ENCODE results near the gene IFNAR1.
"Not testable (repeated sequence)": the region's sequence is repeated elsewhere in the genome, so short reads cannot be mapped to it uniquely, and the experiment has no call there.

Gene IFNAR1

DNA sequence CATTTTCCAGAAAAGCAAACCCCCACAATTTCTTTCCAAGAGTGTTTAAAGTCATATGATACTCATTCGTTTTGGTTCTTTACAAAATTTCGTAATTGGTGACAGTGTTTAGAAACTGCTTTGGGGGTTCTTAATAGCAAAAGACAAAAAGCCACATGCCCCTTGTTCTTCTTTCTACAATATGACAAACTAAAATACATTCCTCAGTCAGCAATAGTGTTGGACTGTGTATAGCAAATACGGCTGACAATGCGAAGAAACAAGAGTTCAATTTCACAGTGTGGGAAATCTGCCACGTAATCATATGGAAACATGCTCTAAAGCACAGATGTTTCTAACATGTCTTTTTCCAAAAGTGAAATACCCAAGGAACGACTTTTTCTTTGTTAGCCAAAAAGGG is 7.6 kb upstream of the IFNAR1 start:
- H3K27me3 ChIP-seq (ENCODE audit: insufficient read depth, poor library complexity, severe bottlenecking): no peaks in the 10 kb centered on the region
- H3K4me3 ChIP-seq (replicated peaks; ENCODE audit: insufficient read depth, low read length): no peak overlapping the region
- TF ChIP-seq GABPA (IDR thresholded peaks at IDR 0.05; ENCODE audit: low read depth): no peak
- no peak for TF ChIP-seq POLR2AphosphoS5 (IDR thresholded peaks at IDR 0.05; ENCODE audit: low read depth)
- no peak for TF ChIP-seq SPI1 (IDR thresholded peaks at IDR 0.05; ENCODE audit: borderline replicate concordance, low read depth)
- TF ChIP-seq CTCF (IDR thresholded peaks at IDR 0.05; ENCODE audit: insufficient read depth, low read length): no peak
- TF ChIP-seq REST (IDR thresholded peaks at IDR 0.05; ENCODE audit: insufficient replicate concordance, low read depth): no peak
- H3K27ac ChIP-seq (replicated peaks): no peak overlapping the region
- DNase-seq (ENCODE audit: low read depth in 1 of 2, low spot score in 1 of 2): no peak

DNA sequence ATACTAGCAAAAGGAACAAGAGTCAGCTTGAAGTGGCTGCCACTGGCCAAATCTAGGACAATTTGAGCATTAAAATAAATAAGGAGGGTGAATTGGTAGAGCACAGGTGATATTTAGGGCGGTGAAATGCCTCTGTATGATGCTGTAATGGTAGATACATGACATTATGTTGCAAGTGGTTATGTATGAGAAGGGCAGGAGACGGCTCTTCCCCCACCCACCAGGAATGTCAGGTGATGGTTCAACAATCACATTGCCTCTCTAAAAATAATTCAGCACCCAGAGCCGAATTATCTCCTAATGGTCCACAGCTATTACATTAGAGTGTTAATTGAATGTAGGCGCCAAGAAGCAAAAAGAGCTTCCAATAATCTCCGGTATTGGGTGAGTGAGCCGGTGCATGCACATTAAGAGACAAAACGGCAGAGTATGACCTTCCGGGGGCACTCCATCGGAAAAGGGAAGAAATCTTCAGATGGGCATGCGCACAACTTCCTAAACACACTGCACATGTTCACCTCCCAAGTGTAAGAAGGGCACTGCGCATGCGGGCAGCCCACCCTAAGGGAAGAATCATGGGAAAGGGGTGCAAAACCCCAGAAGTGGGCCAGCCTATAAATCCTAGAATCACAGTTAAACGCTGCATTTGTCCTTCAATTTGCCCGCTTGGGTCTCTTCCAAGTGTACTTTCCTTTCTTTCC is 6.8 kb upstream of the IFNAR1 start:
- no peak for TF ChIP-seq GABPA (IDR thresholded peaks at IDR 0.05; ENCODE audit: low read depth)
- TF ChIP-seq CTCF (IDR thresholded peaks at IDR 0.05; ENCODE audit: insufficient read depth, low read length): no peak
- no peak for TF ChIP-seq SPI1 (IDR thresholded peaks at IDR 0.05; ENCODE audit: borderline replicate concordance, low read depth)
- no peak for TF ChIP-seq REST (IDR thresholded peaks at IDR 0.05; ENCODE audit: insufficient replicate concordance, low read depth)
- no peak for TF ChIP-seq POLR2AphosphoS5 (IDR thresholded peaks at IDR 0.05; ENCODE audit: low read depth)
- no peak overlapping the region for H3K27ac ChIP-seq (replicated peaks)

DNA sequence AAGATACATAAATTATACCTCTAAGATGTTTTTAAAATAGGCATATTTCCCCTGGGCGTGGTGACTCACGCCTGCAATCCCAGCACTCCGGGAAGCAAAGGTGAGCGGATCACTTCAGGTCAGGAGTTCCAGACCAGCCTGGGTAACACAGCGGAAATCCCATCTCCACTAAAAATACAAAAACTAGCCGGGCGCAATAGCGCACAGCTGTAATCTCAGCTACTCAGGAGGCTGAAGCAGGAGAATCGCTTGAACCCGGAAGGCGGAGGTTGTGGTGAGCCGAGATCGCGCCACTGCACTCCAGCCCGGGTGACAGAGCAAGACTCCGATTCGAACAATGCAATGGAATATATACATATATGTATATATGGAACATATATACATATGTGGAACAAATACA is 3.8 kb upstream of the IFNAR1 start:
- H3K27ac ChIP-seq (replicated peaks); DNase-seq (ENCODE audit: low read depth in 1 of 2, low spot score in 1 of 2); H3K4me3 ChIP-seq (replicated peaks; ENCODE audit: insufficient read depth, low read length); H3K27me3 ChIP-seq (ENCODE audit: insufficient read depth, poor library complexity, severe bottlenecking): not testable (repeated sequence)

More for the DNA sequence above, 6.8 kb upstream of the IFNAR1 start:
- DNase-seq (ENCODE audit: low read depth in 1 of 2, low spot score in 1 of 2): no peak
- no peak overlapping the region for H3K4me3 ChIP-seq (replicated peaks; ENCODE audit: insufficient read depth, low read length)
- no peaks in the 10 kb centered on the region for H3K27me3 ChIP-seq (ENCODE audit: insufficient read depth, poor library complexity, severe bottlenecking)

DNA sequence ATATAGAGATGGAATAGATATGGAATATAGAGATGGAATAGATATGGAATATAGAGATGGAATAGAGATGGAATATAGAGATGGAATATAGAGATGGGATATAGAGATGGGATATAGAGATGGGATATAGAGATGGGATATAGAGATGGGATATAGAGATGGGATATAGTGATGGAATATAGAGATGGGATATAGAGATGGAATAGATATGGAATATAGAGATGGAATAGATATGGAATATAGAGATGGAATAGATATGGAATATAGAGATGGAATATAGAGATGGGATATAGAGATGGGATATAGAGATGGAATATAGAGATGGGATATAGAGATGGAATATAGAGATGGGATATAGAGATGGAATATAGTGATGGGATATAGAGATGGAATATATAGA is 1.2 kb upstream of the IFNAR1 start:
- DNase-seq (ENCODE audit: low read depth in 1 of 2, low spot score in 1 of 2); H3K27ac ChIP-seq (replicated peaks); H3K27me3 ChIP-seq (ENCODE audit: insufficient read depth, poor library complexity, severe bottlenecking): not testable (repeated sequence)
- 0 out of 2 replicates have a peak overlapping the region, but pooled peaks have one; percentile 95 for H3K4me3 ChIP-seq (replicated peaks; ENCODE audit: insufficient read depth, low read length)

All from HL-60 (cell line).